PFSK-1 (cell line): Measurements from ENCODE around the gene SAA2.

ENCODE experiments used
- POLR2AphosphoS5 ChIP-seq: IDR thresholded peaks from 2 replicates; pipeline ENCODE4 v1.6.1; 2012; ENCODE audit warnings: low read depth, mild to moderate bottlenecking, control low read depth, low read length, moderate library complexity
- TAF1 ChIP-seq: IDR thresholded peaks from 2 replicates; pipeline ENCODE4 v1.6.1; 2012; ENCODE audit warnings: low read length, control low read depth, borderline replicate concordance; ENCODE audit not compliant: insufficient read depth
- TF ChIP-seq, protein P1 (sequence below), 2 experiments: IDR thresholded peaks; 2 replicates each; pipeline versions ENCODE4 v1.6.1 to v1.8.0; 2011 to 2012; ENCODE audit warnings: low read depth in 2 of 2, low read length in 2 of 2, control low read depth in 1 of 2, inconsistent platforms in 1 of 2, mild to moderate bottlenecking in 1 of 2, moderate library complexity in 1 of 2; ENCODE audit not compliant: insufficient read depth in 1 of 2

DNA sequence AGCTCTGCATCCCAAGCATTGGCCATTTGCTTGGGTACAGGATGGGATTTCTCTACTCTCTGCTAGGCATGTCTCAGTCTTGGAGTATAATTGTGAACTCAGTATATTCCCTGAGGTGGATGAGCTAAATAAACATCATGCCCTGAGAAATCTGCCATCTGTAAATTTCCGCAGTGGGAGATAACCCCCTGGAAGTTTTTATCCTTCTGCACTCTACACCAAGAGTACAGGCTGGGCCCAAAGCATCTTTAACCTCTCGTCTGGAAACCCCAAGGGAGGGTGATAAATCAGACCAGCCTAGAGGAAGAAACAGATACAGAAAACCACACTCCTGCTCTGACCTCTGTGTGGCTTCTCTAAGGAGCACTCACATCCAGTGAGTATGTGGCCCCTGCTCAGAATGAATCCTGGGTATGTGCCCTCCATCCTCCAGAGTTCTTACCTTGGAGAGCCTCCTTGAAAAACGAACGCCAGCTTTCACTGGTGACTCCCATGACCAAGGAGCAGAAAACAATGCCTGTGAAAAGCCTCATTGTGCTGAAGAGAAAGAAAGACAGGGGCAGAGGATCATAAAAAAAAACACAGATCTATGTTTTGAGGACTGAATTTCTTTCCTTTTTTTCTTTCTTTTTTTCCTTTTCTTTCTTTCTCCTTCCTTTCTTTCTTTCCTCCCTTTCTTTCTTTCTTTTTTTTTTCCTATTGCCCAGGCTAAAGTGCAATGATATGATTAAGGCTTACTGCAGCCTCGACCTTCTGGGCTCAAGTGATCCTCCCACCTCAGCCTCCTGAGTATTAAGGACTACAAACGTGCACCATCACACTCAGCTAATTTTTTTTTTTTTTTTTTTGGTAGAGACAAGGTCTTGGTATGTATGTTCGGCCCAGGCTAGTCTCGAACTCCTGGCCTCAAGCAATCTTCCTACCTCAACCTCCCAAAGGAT lies 12.8 kb downstream of the SAA2 start:
- TF ChIP-seq POLR2AphosphoS5 (no peak), TAF1 (no peak)
- TF ChIP-seq, protein P1, sequence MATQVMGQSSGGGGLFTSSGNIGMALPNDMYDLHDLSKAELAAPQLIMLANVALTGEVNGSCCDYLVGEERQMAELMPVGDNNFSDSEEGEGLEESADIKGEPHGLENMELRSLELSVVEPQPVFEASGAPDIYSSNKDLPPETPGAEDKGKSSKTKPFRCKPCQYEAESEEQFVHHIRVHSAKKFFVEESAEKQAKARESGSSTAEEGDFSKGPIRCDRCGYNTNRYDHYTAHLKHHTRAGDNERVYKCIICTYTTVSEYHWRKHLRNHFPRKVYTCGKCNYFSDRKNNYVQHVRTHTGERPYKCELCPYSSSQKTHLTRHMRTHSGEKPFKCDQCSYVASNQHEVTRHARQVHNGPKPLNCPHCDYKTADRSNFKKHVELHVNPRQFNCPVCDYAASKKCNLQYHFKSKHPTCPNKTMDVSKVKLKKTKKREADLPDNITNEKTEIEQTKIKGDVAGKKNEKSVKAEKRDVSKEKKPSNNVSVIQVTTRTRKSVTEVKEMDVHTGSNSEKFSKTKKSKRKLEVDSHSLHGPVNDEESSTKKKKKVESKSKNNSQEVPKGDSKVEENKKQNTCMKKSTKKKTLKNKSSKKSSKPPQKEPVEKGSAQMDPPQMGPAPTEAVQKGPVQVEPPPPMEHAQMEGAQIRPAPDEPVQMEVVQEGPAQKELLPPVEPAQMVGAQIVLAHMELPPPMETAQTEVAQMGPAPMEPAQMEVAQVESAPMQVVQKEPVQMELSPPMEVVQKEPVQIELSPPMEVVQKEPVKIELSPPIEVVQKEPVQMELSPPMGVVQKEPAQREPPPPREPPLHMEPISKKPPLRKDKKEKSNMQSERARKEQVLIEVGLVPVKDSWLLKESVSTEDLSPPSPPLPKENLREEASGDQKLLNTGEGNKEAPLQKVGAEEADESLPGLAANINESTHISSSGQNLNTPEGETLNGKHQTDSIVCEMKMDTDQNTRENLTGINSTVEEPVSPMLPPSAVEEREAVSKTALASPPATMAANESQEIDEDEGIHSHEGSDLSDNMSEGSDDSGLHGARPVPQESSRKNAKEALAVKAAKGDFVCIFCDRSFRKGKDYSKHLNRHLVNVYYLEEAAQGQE (IDR thresholded peaks at IDR 0.05; ENCODE audit: insufficient read depth in 1 of 2, low read depth in 2 of 2, low read length in 2 of 2), result no peak
